Trophoblast cell (in vitro differentiated cells and primary cell): ENCODE data around the gene ELF2.

Source experiments
- DNase-seq, 2 donors: peaks; one replicate each; pipeline ENCODE4 v3.0.0-alpha.2; 2016
- H2AFZ ChIP-seq: 2 replicates; pipeline ENCODE4 v1.6.1; 2013; ENCODE audit warnings: low read length, moderate library complexity, mild to moderate bottlenecking; ENCODE audit not compliant: insufficient read depth, poor library complexity
- H2AK5ac ChIP-seq: 2 replicates; pipeline ENCODE4 v1.6.1; 2013; ENCODE audit warnings: mild to moderate bottlenecking, low read length
- H2BK120ac ChIP-seq: 2 replicates; pipeline ENCODE4 v1.6.1; 2013; ENCODE audit warnings: low read length, mild to moderate bottlenecking, moderate library complexity; ENCODE audit not compliant: insufficient read depth, poor library complexity
- H2BK12ac ChIP-seq: 2 replicates; pipeline ENCODE4 v1.6.1; 2013; ENCODE audit warnings: mild to moderate bottlenecking, low read length, moderate library complexity
- H2BK5ac ChIP-seq: 2 replicates; pipeline ENCODE4 v1.6.1; 2013; ENCODE audit warnings: low read length, low read depth, moderate library complexity, mild to moderate bottlenecking; ENCODE audit not compliant: poor library complexity
- H3K14ac ChIP-seq: 2 replicates; pipeline ENCODE4 v1.6.1; 2013; ENCODE audit warnings: mild to moderate bottlenecking, low read length
- H3K18ac ChIP-seq: 2 replicates; pipeline ENCODE4 v1.6.1; 2013; ENCODE audit warnings: mild to moderate bottlenecking, low read length
- H3K23ac ChIP-seq: 2 replicates; pipeline ENCODE4 v1.6.1; 2013; ENCODE audit warnings: low read length
- H3K27ac ChIP-seq: 2 replicates; pipeline ENCODE4 v1.5.1; 2013; ENCODE audit warnings: low read depth, mild to moderate bottlenecking, inconsistent platforms, low read length, moderate library complexity
- H3K27me3 ChIP-seq: 2 replicates; pipeline ENCODE4 v1.6.1; 2013; ENCODE audit warnings: inconsistent platforms, mild to moderate bottlenecking, low read length, moderate library complexity; ENCODE audit not compliant: insufficient read depth
- H3K36me3 ChIP-seq, 2 experiments: 1 replicate in 1 of 2; 2 replicates in 1 of 2; pipeline ENCODE4 v1.6.1; 2013; ENCODE audit warnings: low read length in 2 of 2, mild to moderate bottlenecking in 2 of 2, moderate library complexity in 1 of 2; ENCODE audit not compliant: insufficient read depth in 2 of 2, control insufficient read depth in 1 of 2
- H3K4ac ChIP-seq: 2 replicates; pipeline ENCODE4 v1.6.1; 2013; ENCODE audit warnings: low read depth, mild to moderate bottlenecking, low read length, moderate library complexity
- H3K4me1 ChIP-seq, 2 experiments: 1 replicate in 1 of 2; 2 replicates in 1 of 2; pipeline ENCODE4 v1.6.1; 2013; ENCODE audit warnings: low read length in 2 of 2, mild to moderate bottlenecking in 2 of 2, moderate library complexity in 1 of 2; ENCODE audit not compliant: insufficient read depth in 2 of 2, control insufficient read depth in 1 of 2
- H3K4me2 ChIP-seq: 2 replicates; pipeline ENCODE4 v1.6.1; 2013; ENCODE audit warnings: inconsistent platforms, mild to moderate bottlenecking, low read length, moderate library complexity
- H3K4me3 ChIP-seq: 2 replicates; pipeline ENCODE4 v1.5.1; 2013; ENCODE audit warnings: mild to moderate bottlenecking, low read depth, low read length, inconsistent platforms
- H3K79me1 ChIP-seq: one replicate; pipeline ENCODE4 v1.6.1; 2013; ENCODE audit warnings: low read length
- H3K79me2 ChIP-seq: 2 replicates; pipeline ENCODE4 v1.6.1; 2013; ENCODE audit warnings: low read length, mild to moderate bottlenecking; ENCODE audit not compliant: control insufficient read depth, insufficient read depth, poor library complexity
- H3K9ac ChIP-seq: 2 replicates; pipeline ENCODE4 v1.6.1; 2013; ENCODE audit warnings: mild to moderate bottlenecking, low read length
- H3K9me3 ChIP-seq: 2 replicates; pipeline ENCODE4 v1.6.1; 2013; ENCODE audit warnings: low read depth, mild to moderate bottlenecking, control low read depth, inconsistent platforms, low read length; ENCODE audit not compliant: insufficient read depth
- H4K12ac ChIP-seq: 2 replicates; pipeline ENCODE4 v1.6.1; 2013; ENCODE audit warnings: low read depth, mild to moderate bottlenecking, low read length, moderate library complexity
- H4K8ac ChIP-seq: 2 replicates; pipeline ENCODE4 v1.6.1; 2013; ENCODE audit warnings: low read depth, mild to moderate bottlenecking, low read length, moderate library complexity
- H4K91ac ChIP-seq: one replicate; pipeline ENCODE4 v1.6.1; 2013; ENCODE audit warnings: low read depth, mild to moderate bottlenecking, low read length, moderate library complexity
- WGBS: extraction: QIAGEN DNeasy Blood & Tissue Kit; methylation state at CpG from one replicate; pipeline ENCODE4 v1.1.7; 2013; ENCODE audit warnings: missing lambda C conversion rate; ENCODE audit not compliant: insufficient read length, insufficient coverage; ENCODE audit errors: extremely low coverage; 5-methylcytosine and 5-hydroxymethylcytosine counted together

ELF2 gene

DNA sequence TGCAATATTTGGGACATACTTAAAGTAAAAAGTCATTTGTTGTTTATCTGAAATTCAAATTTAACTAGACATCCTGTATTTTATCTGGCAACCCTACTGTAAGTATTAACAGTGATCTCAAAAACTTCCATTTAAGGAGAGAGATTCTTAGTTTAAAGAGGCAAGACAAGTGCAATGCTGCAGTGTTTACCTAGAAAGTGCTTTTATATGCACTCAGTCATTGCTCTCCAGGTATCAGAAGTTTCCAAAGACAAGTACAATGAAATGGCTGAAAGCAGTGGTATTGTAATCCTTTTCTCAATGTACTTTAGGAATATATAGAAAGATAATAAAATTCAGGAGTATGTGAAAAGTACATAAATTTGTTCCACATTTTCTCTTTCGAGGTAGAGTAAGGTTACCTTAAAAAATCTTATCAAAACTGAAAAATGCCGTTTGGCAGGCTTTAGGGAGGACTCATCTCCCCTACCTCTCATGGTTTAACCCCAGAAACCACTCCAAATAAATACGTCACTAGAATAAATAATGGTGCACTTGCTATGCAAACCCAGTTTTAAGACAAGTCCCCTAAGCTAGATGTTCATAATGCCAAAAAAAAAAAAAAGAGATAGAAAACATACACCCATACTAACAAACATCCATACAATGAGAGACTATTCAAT is 45.7 kb downstream of the ELF2 start:
- H4K91ac ChIP-seq: no peak overlapping the region
- no peak overlapping the region for H3K4me3 ChIP-seq
- WGBS: no CpG with 5 or more reads among the region's 3 CpGs

GRCh38 chr4:139129206-139129605 is 47.8 kb downstream of the ELF2 start:
- no peak overlapping the region for H2AK5ac ChIP-seq
- H3K36me3 ChIP-seq: no peaks in the 10 kb centered on the region
- no peak for DNase-seq
- no peak overlapping the region for H3K27ac ChIP-seq
- no peaks in the 10 kb centered on the region for H3K4me1 ChIP-seq
- no peak overlapping the region for H3K9ac ChIP-seq
- no peaks in the 10 kb centered on the region for H3K9me3 ChIP-seq
- no peak overlapping the region for H2BK120ac ChIP-seq
- no peak overlapping the region for H2AFZ ChIP-seq
- no peaks in the 10 kb centered on the region for H3K79me1 ChIP-seq
- H2BK12ac ChIP-seq: no peak overlapping the region
- no peak overlapping the region for H2BK5ac ChIP-seq
- no peak overlapping the region for H3K18ac ChIP-seq
- H3K27me3 ChIP-seq: no peaks in the 10 kb centered on the region
- H4K8ac ChIP-seq: no peak overlapping the region
- WGBS: no CpG with 5 or more reads among the region's 3 CpGs
- no peak overlapping the region for H3K14ac ChIP-seq
- H3K79me2 ChIP-seq: no peaks in the 10 kb centered on the region
- no peak overlapping the region for H4K12ac ChIP-seq
- H3K4ac ChIP-seq: no peak overlapping the region
- no peak overlapping the region for H3K23ac ChIP-seq
- H4K91ac ChIP-seq: no peak overlapping the region
- H3K4me2 ChIP-seq: no peak overlapping the region
- H3K4me3 ChIP-seq: no peak overlapping the region

More for the DNA sequence above, 45.7 kb downstream of the ELF2 start:
- H3K4ac ChIP-seq: no peak overlapping the region
- no peak overlapping the region for H3K4me2 ChIP-seq
- no peak overlapping the region for H3K27ac ChIP-seq
- H3K9me3 ChIP-seq: no peaks in the 10 kb centered on the region
- H2AFZ ChIP-seq: no peak overlapping the region
- no peak overlapping the region for H2AK5ac ChIP-seq
- H3K27me3 ChIP-seq: no peaks in the 10 kb centered on the region
- DNase-seq: no peak
- H3K23ac ChIP-seq: no peak overlapping the region
- no peak overlapping the region for H3K18ac ChIP-seq
- H4K8ac ChIP-seq: no peak overlapping the region
- H2BK5ac ChIP-seq: no peak overlapping the region
- no peaks in the 10 kb centered on the region for H3K79me2 ChIP-seq
- H3K36me3 ChIP-seq: no peaks in the 10 kb centered on the region
- H2BK120ac ChIP-seq: no peak overlapping the region
- no peaks in the 10 kb centered on the region for H3K79me1 ChIP-seq
- no peak overlapping the region for H3K14ac ChIP-seq
- H3K9ac ChIP-seq: no peak overlapping the region
- H4K12ac ChIP-seq: no peak overlapping the region
- no peak overlapping the region for H2BK12ac ChIP-seq
- H3K4me1 ChIP-seq: no peaks in the 10 kb centered on the region

DNA sequence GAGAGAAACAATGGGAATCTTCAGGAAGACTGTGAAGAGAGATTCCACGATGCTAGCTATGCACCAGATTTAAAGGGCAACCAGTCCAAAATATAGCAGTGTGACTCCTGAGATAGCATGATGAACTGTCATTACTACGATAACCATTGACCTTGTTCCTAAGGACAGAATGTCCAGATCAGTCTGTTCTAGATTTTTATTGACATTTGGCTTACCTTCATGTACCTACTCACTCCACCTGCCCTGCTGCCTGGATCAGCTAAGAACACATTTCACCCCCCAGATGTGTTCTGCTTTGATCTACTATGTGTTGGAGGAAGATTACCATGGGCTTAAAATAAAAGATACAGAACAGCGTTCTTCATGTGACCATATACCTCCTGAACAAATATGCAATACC is 50.1 kb downstream of the ELF2 start:
- no peaks in the 10 kb centered on the region for H3K36me3 ChIP-seq
- no peak overlapping the region for H3K4ac ChIP-seq
- no peaks in the 10 kb centered on the region for H3K79me2 ChIP-seq
- no peak overlapping the region for H3K18ac ChIP-seq
- no peaks in the 10 kb centered on the region for H3K27me3 ChIP-seq
- no peak overlapping the region for H2BK5ac ChIP-seq
- WGBS: no CpG with 5 or more reads among the region's 3 CpGs
- H3K14ac ChIP-seq: no peak overlapping the region
- H2BK120ac ChIP-seq: no peak overlapping the region
- no peak overlapping the region for H4K8ac ChIP-seq
- H3K4me3 ChIP-seq: no peak overlapping the region
- H3K9me3 ChIP-seq: no peaks in the 10 kb centered on the region
- no peak overlapping the region for H3K27ac ChIP-seq
- H3K9ac ChIP-seq: no peak overlapping the region
- no peak overlapping the region for H4K91ac ChIP-seq
- H4K12ac ChIP-seq: no peak overlapping the region
- H2AK5ac ChIP-seq: no peak overlapping the region
- no peaks in the 10 kb centered on the region for H3K4me1 ChIP-seq
- DNase-seq: no peak
- H2BK12ac ChIP-seq: no peak overlapping the region
- H3K23ac ChIP-seq: no peak overlapping the region
- no peak overlapping the region for H3K4me2 ChIP-seq
- no peaks in the 10 kb centered on the region for H3K79me1 ChIP-seq
- no peak overlapping the region for H2AFZ ChIP-seq

GRCh38 chr4:139123910-139124309 is 53.1 kb downstream of the ELF2 start:
- no peak overlapping the region for H3K23ac ChIP-seq
- no peak overlapping the region for H2BK12ac ChIP-seq
- no peak overlapping the region for H2AK5ac ChIP-seq
- no peaks in the 10 kb centered on the region for H3K36me3 ChIP-seq
- no peak overlapping the region for H3K9ac ChIP-seq
- H3K14ac ChIP-seq: no peak overlapping the region
- no peak overlapping the region for H3K27ac ChIP-seq
- H3K79me1 ChIP-seq: no peaks in the 10 kb centered on the region
- no peak overlapping the region for H2AFZ ChIP-seq
- DNase-seq: no peak
- no peak overlapping the region for H3K4ac ChIP-seq
- H3K4me3 ChIP-seq: no peak overlapping the region
- H2BK5ac ChIP-seq: no peak overlapping the region
- no peak overlapping the region for H2BK120ac ChIP-seq
- WGBS: no CpG with 5 or more reads among the region's 2 CpGs
- H3K4me2 ChIP-seq: no peak overlapping the region
- H3K9me3 ChIP-seq: no peaks in the 10 kb centered on the region
- no peak overlapping the region for H3K18ac ChIP-seq
- H4K8ac ChIP-seq: no peak overlapping the region
- no peak overlapping the region for H4K12ac ChIP-seq
- no peak overlapping the region for H4K91ac ChIP-seq
- no peaks in the 10 kb centered on the region for H3K79me2 ChIP-seq
- no peaks in the 10 kb centered on the region for H3K4me1 ChIP-seq
- H3K27me3 ChIP-seq: no peaks in the 10 kb centered on the region
